ENCODE measurements around the gene ELFN2.
A peak's percentile ranks its signal among the peaks of the same experiment; 100 is the strongest.
"Not testable (repeated sequence)": the region's sequence is repeated elsewhere in the genome, so short reads cannot be mapped to it uniquely, and the experiment has no call there.

The ELFN2 gene

DNA sequence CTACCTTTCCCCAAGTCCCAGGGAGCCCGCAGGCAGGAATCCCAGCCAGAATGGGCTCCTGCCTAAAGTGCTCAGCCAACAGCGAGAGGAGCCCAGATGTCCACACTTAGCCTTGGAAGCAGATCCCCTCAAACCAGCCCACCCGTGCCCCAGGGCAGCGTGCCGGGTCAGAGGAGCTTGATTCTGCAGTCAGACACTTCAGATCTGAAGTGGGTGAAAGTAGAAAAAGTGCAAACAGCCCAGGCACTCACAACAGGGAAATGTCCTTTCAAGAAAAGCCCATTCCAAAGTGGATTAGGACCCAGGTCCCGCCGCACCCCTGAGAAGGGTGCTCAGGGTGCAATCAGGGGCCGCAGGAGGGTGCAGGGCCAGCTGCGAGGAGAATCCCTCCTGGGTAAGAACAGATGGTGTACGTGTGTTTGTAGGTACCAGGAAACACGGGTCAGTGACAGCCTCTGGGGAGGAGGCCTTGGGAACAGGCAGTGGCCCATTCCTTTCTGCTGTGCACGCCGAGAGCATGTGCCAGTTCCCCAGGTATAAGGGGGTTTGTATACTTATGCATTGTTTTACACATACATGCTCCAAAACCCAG lies 17.7 kb downstream of the ELFN2 start:
- DNase-seq: no peak

DNA sequence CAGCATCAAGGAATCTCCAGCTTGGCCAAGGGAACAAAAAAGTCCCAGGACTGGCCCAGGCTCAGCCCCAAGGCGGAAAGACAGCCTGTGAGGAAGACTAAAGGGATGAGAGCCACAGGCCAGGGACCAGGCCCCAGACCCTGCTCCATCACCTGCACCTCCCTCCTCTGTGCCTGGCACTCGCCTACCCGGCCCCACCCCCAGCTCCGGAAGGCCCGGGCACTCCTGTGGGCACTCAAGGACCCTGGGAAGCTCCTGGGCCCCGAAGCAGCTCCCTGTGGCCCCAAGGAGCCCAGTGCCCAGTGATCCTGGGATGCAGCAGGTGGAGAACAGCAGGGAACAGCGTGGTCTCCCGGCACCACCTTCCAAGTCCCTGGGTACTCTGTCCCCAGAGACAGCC lies 18.2 kb downstream of the ELFN2 start:
- no peak for DNase-seq

DNA sequence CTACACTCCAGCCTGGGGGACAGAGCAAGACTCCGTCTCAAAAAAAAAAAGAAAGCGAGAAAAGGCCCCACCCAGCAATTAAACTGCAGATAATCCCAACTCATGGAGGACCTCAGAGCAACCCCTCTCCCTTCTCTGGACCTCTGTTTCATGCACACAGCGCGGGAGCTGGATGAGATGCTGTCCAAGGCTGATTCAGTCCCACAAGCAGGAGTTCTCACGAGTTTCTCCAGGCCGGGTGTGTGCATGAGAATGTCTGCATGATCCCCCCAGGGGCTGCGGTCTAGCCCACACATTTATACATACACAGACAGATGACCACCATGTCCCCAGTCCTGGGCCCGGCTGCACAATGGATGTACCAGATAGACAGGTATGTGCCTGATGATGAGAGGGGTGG lies 19.4 kb downstream of the ELFN2 start:
- no peak for DNase-seq

DNA sequence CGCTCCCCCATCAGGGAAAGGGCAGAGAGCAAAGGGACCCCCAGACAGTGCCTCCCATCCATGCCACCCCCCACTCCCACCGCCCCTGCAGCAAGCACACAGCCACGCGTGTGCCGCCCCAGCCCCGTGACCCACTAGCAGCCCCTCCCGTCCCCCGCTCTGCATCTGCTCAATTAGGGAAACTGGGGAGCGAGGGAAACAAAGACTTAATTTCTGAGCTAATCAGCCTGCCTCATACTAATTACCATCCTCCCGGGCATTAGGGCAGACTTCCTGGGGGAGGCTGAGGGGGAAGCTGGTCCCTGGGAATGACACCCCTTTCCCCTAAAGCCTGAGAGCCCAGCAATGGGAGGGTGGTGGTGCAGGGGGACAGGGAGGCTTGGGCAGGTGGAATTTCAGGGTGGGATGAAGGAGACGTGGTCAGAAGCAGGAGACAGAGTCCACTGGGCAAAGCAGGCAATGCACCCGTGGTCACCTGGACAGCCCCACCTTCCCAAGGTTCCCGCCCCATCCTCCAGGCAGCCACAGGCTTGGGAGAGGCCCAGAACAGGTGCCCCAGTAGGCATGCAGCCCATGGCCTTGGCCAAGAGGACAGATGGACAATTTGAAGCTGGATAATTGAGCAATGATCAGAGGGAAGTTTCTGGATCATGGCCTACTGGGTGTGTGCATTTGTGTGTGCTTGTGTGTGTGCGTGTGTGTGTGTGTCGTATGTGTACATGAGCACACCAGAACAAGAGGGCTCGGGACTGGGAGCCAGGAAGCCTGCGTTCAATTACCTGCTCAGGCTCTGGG lies 20.6 kb downstream of the ELFN2 start:
- no peak for DNase-seq

DNA sequence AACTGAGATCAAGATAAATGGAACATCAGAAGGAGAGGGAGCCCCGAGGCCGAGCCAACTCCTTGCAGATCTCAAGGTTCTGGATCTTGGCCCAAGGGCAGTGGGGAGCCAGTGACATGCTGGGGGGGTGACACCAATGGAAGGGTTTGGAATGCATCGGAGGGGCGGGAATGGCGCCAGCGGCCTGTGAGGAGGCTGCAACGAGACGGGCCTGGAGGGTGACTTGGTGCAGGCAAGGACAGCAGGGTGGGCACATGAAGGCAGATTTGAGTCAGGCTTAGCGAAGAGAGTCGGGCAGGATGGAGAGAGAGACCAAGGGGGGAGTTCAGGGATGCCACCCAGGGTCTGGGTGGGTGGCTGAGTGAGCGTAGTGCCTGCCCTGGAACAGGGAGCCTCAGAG lies 23.2 kb downstream of the ELFN2 start:
- DNase-seq: no peak

DNA sequence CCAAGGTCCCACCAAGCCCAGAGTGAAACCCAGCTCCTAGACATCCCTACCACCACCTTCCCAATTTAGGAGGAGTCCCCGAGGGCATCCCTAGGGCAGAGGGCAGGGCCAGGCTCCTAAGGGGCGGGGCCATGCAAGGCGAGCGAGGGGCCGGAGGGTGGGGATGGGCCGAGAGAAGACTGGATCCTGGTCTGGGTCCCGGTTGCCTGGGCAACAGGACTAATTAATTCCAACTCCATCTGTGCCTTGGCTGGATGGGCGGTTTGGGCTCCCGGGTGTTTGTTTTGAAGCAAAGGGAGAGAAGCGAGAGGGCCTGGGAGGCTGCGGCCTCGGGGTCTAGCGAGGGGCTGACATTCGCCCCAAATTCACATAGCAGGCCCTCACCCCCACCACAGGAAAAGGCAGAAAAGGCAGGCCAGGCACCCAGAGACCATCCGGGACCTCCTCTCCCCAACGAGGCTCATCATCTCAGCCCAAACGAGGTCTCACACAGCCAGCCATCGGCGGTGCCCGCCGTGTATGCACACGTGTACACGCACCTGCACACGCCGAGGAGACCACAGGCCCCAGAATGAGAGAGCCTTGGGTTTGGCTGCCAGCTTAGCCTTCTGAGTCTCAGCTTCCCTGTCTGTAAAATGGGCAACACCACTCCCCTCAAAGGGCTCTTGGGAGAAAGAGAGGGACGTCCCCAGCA lies 23.9 kb downstream of the ELFN2 start:
- DNase-seq: no peak

DNA sequence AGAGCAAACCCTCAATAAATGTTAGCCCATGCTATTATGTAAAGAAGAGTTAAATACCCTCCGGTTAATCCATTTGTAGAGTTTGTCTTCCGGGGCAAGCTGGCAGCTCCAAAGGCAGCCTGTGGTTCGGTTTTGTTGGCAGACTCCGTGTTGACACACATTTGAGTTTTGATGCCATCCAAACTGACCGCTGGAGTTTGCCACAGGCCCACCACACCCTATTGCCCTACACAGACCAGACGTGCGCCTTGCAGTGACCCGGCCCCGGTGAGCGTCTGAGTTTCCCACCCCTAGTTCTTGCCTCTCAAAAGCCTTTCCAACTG lies 25.1 kb downstream of the ELFN2 start:
- DNase-seq: no peak

DNA sequence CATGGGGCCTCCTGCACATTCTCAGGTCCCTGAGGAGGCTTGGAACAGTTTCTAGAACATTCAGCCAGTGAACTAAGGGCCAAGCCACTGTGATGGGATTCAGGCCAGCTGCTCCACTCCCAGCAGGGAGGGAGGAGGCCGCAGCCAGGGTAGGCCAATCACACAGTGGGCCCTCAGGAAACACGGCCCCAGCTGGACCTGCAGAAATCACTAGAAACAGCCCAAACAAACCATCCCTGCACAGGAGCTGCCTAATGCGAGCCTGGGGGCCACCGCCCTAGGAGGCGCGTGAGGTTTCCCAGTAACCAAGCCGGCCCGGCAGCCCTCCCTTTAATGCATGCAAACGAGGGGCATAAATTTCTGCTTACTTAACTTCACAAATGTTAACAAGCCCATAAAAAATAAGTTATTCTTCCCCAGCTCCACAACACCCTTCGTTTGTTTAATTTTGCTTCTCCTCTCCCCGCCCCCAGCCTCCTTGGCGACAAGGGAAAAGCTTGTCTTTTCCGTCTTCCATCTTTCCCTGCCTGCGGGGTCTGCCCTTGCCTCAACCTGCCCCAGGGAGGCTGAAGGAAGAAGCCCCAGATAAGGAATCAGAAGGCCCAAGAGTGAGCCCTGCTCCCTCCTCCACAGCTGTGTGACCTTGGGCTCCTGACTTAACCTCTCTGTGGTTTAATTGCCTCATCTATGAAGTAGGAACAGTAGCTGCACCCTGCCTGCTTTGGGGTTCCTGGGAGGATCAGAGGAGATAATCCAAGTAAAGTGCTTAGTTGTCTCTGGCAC lies 25.7 kb downstream of the ELFN2 start:
- no peak for DNase-seq

DNA sequence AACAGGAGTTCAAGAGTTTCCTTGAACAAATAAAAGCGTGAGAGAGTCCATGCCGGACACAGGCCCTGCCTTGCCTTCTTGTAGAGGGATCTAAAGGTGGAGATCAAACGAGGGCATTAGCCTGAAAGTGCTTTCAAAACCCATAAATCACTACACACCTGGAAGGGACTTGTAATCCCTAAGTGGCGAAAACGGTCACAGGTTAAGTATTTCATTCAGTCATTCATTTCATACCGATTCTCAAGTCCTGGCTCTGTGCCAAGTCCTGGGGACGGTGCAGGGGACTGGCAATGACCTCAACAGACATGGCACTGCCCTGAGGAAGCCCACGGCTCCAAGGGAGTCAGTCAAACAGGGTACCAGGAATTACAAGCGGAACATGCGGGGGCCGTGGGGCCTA lies 26.6 kb downstream of the ELFN2 start:
- DNase-seq: no peak

DNA sequence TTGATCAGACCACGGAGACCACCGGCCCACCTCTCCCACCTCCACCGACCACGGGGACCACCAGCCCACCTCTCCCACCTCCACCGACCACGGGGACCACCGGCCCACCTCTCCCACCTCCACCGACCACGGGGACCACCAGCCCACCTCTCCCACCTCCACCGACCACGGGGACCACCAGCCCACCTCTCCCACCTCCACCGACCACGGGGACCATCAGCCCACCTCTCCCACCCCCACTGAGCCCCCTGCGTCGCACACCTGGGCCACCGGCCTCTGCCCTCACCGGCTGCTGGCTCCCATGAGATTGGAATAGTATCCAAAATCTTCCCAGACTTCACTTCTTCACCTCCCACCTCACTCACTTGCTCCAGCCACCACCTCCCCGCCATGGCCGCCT lies 27.8 kb downstream of the ELFN2 start:
- DNase-seq: not testable (repeated sequence)

DNA sequence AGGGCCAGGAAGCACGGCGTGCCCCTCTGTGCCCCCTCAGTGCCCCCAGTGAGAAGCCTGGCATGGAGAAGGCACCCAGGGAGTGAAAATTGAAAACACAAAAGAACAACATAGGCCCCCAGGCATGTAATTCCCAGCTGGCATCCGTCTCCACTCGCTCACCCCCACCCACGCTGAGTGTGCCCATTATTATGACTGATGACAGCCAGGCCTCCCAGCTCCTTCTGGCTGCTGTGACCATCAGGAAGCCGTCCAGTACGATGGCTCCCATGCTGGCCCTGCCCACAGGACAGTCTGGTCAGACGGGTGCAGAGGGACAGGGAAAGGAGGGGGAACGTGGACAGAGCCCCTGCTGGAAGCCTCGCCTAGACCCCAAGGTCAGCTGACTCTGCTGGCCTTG lies 30.1 kb downstream of the ELFN2 start:
- no peak for DNase-seq

DNA sequence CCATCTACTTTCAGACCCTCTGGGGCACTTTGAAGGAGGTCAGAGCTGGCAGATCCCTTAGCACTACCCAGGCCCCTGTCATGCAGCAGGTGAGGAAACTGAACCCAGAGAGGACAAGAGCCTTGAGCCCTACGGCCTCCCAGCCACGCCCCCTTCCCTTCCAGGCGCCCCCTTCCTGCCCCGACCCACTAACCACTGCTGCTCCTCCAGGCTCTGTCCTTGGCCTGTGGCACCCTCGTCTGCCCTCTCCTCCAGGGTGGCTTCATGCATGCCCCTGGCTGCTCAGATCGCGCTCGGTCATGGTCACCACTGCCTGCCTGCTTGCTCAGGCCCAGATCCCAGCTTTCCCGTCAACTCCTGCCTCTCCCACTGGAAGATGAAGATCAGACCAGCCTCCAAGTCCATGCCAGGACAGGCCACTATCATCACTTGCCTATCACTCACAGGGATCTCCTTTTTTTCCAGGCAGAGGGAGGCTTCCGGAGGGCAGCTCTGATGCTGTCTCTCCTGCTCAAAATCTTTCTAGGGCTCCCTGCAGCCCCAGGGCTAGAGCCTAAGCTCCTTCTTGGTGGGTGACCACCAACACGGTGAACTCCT lies 30.7 kb downstream of the ELFN2 start:
- DNase-seq: no peak

DNA sequence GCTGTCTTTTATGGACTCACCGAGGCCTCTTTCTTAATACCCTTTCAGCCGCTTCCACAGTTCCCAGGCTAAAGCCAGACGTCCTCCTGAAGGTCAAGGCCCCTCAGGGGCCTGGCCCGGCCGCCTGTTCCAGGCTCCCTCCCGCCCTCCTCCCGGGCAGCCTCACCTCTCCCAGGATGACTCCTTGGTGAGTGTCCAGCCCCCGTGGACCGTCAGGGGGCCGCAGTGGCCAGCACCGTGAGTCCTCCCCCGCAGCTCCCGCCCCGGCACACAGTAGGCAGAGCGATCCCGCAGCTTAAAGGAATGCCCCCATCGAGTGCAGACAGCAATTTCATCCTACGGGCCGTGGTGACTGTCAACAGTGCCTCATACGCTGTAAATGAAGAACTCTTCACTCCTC lies 32.9 kb downstream of the ELFN2 start:
- no peak for DNase-seq

DNA sequence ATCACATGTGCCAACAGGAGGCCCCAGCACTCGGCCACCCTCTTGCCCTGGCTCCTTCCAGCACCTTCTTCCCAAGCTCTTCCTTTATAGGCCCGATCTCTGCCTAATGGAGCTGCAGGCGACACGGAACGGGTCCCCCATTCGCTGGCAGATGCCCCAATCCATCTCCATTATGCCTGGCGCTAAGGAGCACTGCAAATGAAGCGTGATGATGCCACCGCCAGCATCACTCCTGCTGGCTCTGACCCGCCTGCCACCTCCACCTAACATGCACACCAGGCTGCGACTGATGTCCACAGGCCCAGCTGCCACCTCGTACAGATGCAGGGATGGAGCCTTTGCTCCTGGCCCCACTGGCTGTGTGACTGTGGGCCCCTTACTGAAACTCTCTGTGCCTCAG lies 33.5 kb downstream of the ELFN2 start:
- no peak for DNase-seq

DNA sequence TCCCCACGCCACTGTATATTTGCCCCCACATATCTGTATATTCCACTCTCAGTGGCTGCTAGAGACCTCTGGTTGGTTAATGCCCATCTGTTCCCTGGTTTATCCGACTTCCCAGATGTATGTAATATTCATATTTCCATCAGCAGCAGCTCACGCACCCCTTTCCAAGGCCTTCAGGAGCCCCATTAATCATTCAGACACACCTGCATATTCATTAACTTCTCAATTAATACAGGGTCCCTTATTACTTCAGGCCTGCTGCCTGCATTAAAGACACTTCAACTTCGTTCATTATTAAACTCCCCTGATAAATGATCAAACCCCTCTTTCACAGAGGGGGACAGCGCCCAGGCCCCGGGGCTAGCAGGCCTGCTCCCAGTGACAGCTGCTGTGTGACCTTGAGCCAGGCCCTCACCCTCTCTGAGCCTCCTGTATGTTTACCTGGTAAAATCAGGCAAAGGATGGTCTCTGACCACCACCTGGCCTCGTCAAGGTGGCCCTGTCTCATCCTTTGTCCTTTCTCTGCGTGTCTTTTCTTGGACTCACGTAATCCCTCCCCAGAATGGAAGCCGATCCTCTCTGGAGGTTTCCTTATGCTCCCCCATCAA lies 34.5 kb downstream of the ELFN2 start:
- no peak for DNase-seq

DNA sequence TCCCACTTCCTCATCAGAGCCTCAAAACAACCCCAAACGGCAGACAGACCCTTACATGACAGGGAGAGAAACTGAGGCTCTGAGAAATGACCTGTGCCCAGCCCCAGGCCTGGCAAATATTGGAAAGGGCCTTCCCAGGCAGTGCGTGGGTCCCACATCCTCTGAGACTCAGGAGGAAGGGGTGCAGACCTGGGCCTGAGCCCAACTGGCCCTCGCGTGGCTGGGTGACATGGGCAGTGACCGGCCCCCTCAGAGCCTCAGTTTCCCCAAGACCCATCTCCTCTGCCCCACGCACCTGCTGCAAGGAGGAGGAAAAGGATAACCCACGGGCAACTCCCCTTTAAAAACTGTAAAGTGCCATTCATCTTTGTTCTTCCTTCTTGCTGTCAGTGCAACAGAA lies 35.6 kb downstream of the ELFN2 start:
- no peak for DNase-seq

DNA sequence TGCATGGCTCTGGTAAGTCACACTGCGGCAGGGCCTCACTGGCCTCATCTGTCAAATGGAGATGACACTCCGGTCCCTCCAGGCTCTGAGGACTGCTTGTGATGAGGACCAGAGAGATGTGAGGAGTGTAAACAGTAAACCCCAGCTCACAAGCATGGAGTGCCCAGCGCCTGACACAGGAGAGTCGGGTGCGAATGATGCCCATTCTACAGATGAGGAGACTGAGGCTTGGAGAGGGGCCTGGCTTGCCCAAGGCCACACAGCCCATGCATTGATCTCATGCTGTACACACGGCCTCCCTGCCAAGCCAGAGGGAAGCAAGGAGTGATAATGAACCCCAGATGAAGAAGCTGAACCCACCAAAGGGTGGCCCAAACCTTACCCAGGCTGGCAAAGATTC lies 37.2 kb downstream of the ELFN2 start:
- DNase-seq: no peak

DNA sequence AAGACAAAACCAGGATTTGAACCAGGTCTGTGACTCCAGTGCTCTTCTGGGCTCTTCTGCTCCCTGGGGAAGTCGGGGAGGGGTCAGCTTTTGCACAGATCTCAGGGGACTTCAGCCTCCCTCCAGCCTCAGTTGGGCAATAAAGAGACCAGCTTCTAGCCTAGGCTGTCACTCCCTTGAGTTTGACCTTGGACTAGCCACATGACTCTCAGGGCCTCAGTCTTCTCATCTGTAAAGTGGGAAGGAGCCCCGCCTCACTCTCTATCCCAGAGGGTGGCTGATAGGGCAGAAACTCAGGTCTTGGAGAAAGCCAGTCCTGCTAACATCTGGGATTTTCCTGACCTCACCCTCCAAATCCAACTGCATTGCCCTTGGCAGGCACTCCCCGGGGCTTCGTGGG lies 38.7 kb downstream of the ELFN2 start:
- no peak for DNase-seq

DNA sequence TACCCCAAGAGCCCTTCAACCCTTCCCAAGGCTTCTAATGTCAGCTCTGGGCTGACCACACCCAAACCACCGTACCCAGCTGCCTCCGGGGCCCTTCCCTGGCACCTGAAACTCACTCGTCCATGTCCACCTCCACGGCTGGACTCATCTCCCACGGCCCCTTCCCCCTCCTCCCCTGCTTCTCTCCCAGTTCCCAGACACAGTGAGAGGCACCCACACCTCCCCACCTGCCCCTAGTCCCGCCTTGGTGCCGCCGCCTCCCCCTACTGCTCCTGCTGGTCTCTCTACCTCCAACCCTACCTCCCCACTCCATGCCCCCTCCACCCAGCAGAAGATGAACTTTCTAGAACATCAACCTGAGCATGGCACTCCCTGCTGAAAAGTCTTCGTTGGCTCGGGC lies 39.5 kb downstream of the ELFN2 start:
- DNase-seq: no peak

DNA sequence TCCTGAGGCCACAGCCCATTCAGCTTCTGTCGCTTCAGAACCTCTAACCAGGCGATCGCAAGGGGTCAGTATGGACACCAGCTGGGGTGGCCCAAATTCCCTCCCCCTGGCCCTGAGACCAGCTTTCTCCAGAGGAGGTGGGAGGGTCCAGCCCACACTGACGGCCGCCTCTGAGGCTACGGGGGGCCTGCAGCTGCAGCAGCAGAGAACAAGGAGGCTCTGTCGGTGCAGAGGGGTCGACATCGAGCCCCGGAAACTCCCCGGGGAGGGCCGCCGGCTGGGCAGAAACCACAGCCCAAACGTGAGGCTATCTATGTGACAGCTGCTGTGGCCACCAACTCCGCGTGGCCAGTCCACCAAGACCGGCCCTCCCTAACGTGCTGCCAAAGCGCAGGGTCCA lies 40.8 kb downstream of the ELFN2 start:
- no peak for DNase-seq

DNA sequence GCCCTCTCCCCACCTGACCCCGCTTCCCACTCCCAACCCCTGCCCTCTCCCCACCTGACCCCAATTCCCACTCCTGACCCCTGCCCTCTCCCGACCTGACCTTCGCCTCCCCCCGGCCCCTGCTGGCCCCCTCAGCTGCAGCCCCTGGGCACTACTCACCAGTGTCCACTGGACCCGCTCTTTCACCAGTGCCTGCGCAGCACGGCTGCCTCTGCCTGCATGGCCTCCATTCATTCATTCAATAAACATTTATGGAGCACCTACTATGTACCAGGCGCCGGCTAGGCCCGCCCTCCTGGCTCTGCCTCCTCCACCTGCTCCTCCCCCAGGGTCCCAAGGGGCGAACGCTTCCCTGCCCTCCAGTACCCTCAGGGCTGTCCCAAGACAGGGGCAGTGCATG lies 42.6 kb downstream of the ELFN2 start:
- DNase-seq: no peak

DNA sequence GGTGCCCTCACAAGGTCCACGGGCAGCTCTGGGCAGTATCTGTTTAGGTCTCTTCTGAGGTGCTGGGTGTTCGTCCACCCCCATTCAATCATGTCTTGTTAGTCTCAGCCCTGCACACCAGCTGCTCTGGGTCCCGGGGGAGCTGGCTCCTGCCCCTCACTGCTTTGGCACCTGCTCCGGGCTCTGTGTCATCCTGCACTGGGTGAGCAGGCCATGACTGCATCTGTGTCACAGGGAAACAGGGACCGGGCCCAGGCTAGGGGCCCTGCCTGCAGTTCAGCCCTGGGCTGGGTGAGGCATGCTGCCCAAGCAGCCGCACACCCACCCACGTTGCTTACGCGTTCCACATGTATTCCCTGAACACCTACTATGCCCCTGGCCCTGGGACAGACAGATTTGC lies 43.9 kb downstream of the ELFN2 start:
- peak; percentile 48 for DNase-seq

DNA sequence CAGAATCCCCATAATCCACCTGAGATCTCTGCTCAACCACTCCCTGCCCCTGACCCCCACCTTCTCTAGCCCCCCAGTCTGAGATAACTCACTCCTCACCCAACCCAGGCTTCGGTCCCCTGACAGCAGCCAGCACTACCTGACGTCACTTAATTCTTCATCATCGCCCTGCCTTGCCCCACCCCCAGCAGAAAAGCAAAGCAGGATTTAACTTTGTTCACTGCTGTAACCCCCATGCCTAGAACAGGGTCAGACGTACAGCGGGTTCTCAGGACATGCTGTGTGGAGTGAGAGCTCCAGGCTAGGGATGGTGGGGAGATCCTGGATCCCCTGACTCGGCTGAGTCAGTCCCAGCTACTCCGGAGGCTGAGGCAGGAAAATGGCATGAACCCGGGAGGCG lies 45.8 kb downstream of the ELFN2 start:
- no peak for DNase-seq
